GM23338 (cell line): ENCODE results near the gene RSPH6A.

Experiments used
- CREB1 ChIP-seq: fragments of 250-450 bp; sonication (Bioruptor Pico); IDR thresholded peaks from 2 replicates; pipeline ENCODE4 v1.5.0; 2020; ENCODE audit warnings: low read depth, mild to moderate bottlenecking, moderate library complexity
- CTCF ChIP-seq, 2 experiments: fragments of 200-600 bp in 1 of 2; sonication (generic) in 1 of 2; conservative IDR thresholded peaks; 2 replicates each; pipeline versions ENCODE4 v1.5.1 to v1.6.1; 2016 to 2017; ENCODE audit warnings: antibody characterized with exemption in 2 of 2, low read depth in 2 of 2, mild to moderate bottlenecking in 2 of 2, moderate library complexity in 1 of 2
- ETS1 ChIP-seq: IDR thresholded peaks from 2 replicates; pipeline ENCODE4 v1.6.1; 2016; ENCODE audit warnings: antibody characterized with exemption
- EZH2 ChIP-seq: fragments of 200-600 bp; sonication (generic); IDR thresholded peaks from one replicate; pipeline ENCODE4 v1.8.0; 2017; ENCODE audit warnings: antibody characterized with exemption, mild to moderate bottlenecking, low read depth; ENCODE audit not compliant: unreplicated experiment
- EZH2phosphoT487 ChIP-seq: fragments of 200-600 bp; sonication (generic); IDR thresholded peaks from one replicate; pipeline ENCODE4 v1.8.1; 2018; ENCODE audit warnings: antibody characterized with exemption; ENCODE audit not compliant: unreplicated experiment
- JUNB ChIP-seq: IDR thresholded peaks from one replicate; pipeline ENCODE4 v1.6.1; 2016; ENCODE audit warnings: antibody characterized with exemption; ENCODE audit not compliant: unreplicated experiment
- NANOG ChIP-seq: IDR thresholded peaks from 2 replicates; pipeline ENCODE4 v1.6.1; 2016; ENCODE audit warnings: antibody characterized with exemption, borderline replicate concordance
- POLR2AphosphoS5 ChIP-seq: IDR thresholded peaks from 2 replicates; pipeline ENCODE4 v1.6.1; 2016; ENCODE audit warnings: antibody characterized with exemption, low read depth
- REST ChIP-seq: IDR thresholded peaks from one replicate; pipeline ENCODE4 v1.6.1; 2018; ENCODE audit warnings: antibody characterized with exemption; ENCODE audit not compliant: unreplicated experiment
- STAT1 ChIP-seq: IDR thresholded peaks from one replicate; pipeline ENCODE4 v1.6.1; 2016; ENCODE audit warnings: antibody characterized with exemption; ENCODE audit not compliant: unreplicated experiment
- ZNF114 ChIP-seq: fragments of 250-450 bp; sonication (Bioruptor Pico); IDR thresholded peaks from 2 replicates; pipeline ENCODE4 v1.5.0; 2020; ENCODE audit warnings: mild to moderate bottlenecking, moderate library complexity
- ZNF331 ChIP-seq: fragments of 250-450 bp; sonication (Bioruptor Pico); IDR thresholded peaks from 2 replicates; pipeline ENCODE4 v1.5.0; 2020; ENCODE audit warnings: low read depth, mild to moderate bottlenecking, moderate library complexity
- ZNF462 ChIP-seq: fragments of 250-450 bp; sonication (Bioruptor Pico); IDR thresholded peaks from 2 replicates; pipeline ENCODE4 v1.5.0; 2020; ENCODE audit warnings: mild to moderate bottlenecking, moderate library complexity

- TF ChIP-seq CTCF (conservative IDR thresholded peaks at IDR 0.05; ENCODE audit: low read depth in 2 of 2) (0 out of 4 replicates have a peak, but pooled peaks of 1 of the 2 experiments have one; percentile 2), CREB1 (CRISPR knock-in tag) (no peak), REST (no peak), POLR2AphosphoS5 (no peak), JUNB (no peak), ZNF462 (CRISPR knock-in tag) (no peak), ZNF331 (CRISPR knock-in tag) (no peak), ZNF114 (CRISPR knock-in tag) (no peak), EZH2 (no peak), EZH2phosphoT487 (no peak), STAT1 (no peak), ETS1 (no peak), NANOG (no peak)
Measured at GRCh38 chr19:45814851-45815480, at the start of gene RSPH6A.
